RWPE2 (cell line): Measurements from ENCODE around the gene MAP2K1.
"Not testable (repeated sequence)": the region's sequence is repeated elsewhere in the genome, so short reads cannot be mapped to it uniquely, and the experiment has no call there.

Experiments
- ATAC-seq: fragments of 200-7000 bp; cut with Tn5 transposase; 3 replicates; pipeline ENCODE4 v1.9.1; 2021; ENCODE audit warnings: low read depth
- DNase-seq: peaks from one replicate; pipeline ENCODE4 v3.0.0-alpha.2; 2020; ENCODE audit warnings: low spot score
- H3K27ac ChIP-seq: fragments of 450-650 bp; 2 replicates; pipeline ENCODE4 v1.5.1; 2017; ENCODE audit warnings: mild to moderate bottlenecking; ENCODE audit not compliant: poor library complexity, severe bottlenecking
- H3K27me3 ChIP-seq: fragments of 250-450 bp; sonication (Bioruptor Pico); 2 replicates; pipeline ENCODE4 v1.5.1; 2021; ENCODE audit warnings: mild to moderate bottlenecking, moderate library complexity; ENCODE audit not compliant: insufficient read depth, poor library complexity, severe bottlenecking
- H3K36me3 ChIP-seq: fragments of 250-450 bp; sonication (Bioruptor Pico); 2 replicates; pipeline ENCODE4 v1.5.1; 2020; ENCODE audit warnings: low read depth, mild to moderate bottlenecking, moderate library complexity
- H3K4me1 ChIP-seq: fragments of 250-450 bp; sonication (Bioruptor Pico); 2 replicates; pipeline ENCODE4 v1.5.1; 2021; ENCODE audit warnings: mild to moderate bottlenecking, moderate library complexity; ENCODE audit not compliant: insufficient read depth, poor library complexity, severe bottlenecking
- H3K4me3 ChIP-seq: fragments of 250-450 bp; sonication (Bioruptor Pico); 2 replicates; pipeline ENCODE4 v1.5.1; 2021; ENCODE audit warnings: mild to moderate bottlenecking, moderate library complexity; ENCODE audit not compliant: severe bottlenecking
- H3K9me3 ChIP-seq: fragments of 250-450 bp; sonication (Bioruptor Pico); 2 replicates; pipeline ENCODE4 v1.5.1; 2021; ENCODE audit warnings: mild to moderate bottlenecking, moderate library complexity; ENCODE audit not compliant: severe bottlenecking
- CTCF ChIP-seq: fragments of 450-650 bp; IDR thresholded peaks from one replicate; pipeline ENCODE4 v1.5.1; 2017; ENCODE audit warnings: mild to moderate bottlenecking, moderate library complexity; ENCODE audit not compliant: poor library complexity, severe bottlenecking

The MAP2K1 gene

GRCh38 chr15:66389098-66389858 is 2.6 kb downstream of the MAP2K1 start:
- peaks cover 40% of the 10 kb centered on the region for H3K4me1 ChIP-seq
- ATAC-seq (no peak), DNase-seq (no peak)
- H3K36me3 ChIP-seq = peaks cover 30% of the 10 kb centered on the region
- H3K27ac ChIP-seq = peak overlapping the region; percentile 97
- no peaks in the 10 kb centered on the region for H3K27me3 ChIP-seq
- H3K4me3 ChIP-seq = no peak overlapping the region
- no peaks in the 10 kb centered on the region for H3K9me3 ChIP-seq
- no peak for TF ChIP-seq CTCF

- Histone ChIP-seq H3K4me1 (peaks cover 40% of the 10 kb centered on the region), H3K27me3 (no peaks in the 10 kb centered on the region), H3K27ac (peak overlapping the region; percentile 97), H3K36me3 (peaks cover 35% of the 10 kb centered on the region), H3K9me3 (no peaks in the 10 kb centered on the region), H3K4me3 (no peak overlapping the region)
- no peak for DNase-seq
- no peak for TF ChIP-seq CTCF
- peak; percentile 16; the same call in 2 of the 3 replicates for ATAC-seq
Measured at GRCh38 chr15:66389859-66390381, 3.2 kb downstream of the MAP2K1 start.

DNA sequence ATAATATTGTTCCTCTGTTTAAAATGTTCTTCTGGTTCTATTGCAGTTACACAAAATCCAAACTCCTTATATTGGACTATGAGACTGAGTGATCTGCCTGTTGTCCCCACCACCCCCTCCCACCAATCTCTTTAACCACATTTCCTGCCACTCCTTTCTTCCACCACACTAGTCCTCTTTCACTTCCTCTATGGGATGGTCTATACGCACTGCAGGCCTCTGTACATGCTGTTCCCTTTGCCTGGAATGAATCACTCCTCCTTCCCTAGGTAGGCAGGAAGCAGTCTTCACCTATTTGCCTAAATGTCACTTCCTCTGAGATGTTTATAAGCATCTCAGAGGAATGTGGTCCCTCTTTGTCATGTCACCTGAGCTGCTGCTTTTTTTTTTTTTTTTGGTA is 4.0 kb downstream of the MAP2K1 start:
- no peak overlapping the region for H3K4me3 ChIP-seq
- TF ChIP-seq CTCF = no peak
- DNase-seq (no peak), ATAC-seq (peak; percentile 62)
- H3K9me3 ChIP-seq = no peaks in the 10 kb centered on the region
- H3K36me3 ChIP-seq = peaks cover 43% of the 10 kb centered on the region
- H3K27me3 ChIP-seq = no peaks in the 10 kb centered on the region
- H3K4me1 ChIP-seq = peaks cover 40% of the 10 kb centered on the region
- H3K27ac ChIP-seq = peak overlapping the region; percentile 97

GRCh38 chr15:66393037-66393436 is 6.3 kb downstream of the MAP2K1 start:
- peak overlapping the region; percentile 97 for H3K27ac ChIP-seq
- H3K9me3 ChIP-seq, DNase-seq, H3K4me3 ChIP-seq, ATAC-seq, H3K27me3 ChIP-seq: not testable (repeated sequence)
- H3K4me1 ChIP-seq = peaks cover 38% of the 10 kb centered on the region
- peaks cover 58% of the 10 kb centered on the region for H3K36me3 ChIP-seq

- no peak overlapping the region for H3K4me3 ChIP-seq
- DNase-seq = no peak
Measured at GRCh38 chr15:66394472-66394871, 7.8 kb downstream of the MAP2K1 start.

More at GRCh38 chr15:66394472-66394871, 7.8 kb downstream of the MAP2K1 start:
- Histone ChIP-seq H3K9me3 (no peaks in the 10 kb centered on the region), H3K36me3 (peaks cover 55% of the 10 kb centered on the region), H3K27me3 (no peaks in the 10 kb centered on the region), H3K27ac (peak overlapping the region; percentile 97), H3K4me1 (peaks cover 25% of the 10 kb centered on the region)
- TF ChIP-seq CTCF = no peak
- ATAC-seq = no peak
